Calu3 (cell line): ENCODE results near the gene DCLRE1B. TPM values are rescaled to one million over a fixed set of nuclear protein-coding genes. Genes with fewer than 3 reads are reported as not detected.

Experiments
- BruUV-seq: library from RNA; stranded (reverse); fragments of 400-500 nt; replicated peaks from 2 replicates; lab custom pipeline; 2021; lab: Mats Ljungman, UMichigan
- CTCF ChIA-PET: fragments of 300-600 bp; sonication (Branson Sonifier 250); formaldehyde crosslinking; loops from one replicate; lab custom pipeline; 2022; ENCODE audit warnings: antibody characterized with exemption; lab: Charles Lee
- DNase-seq: peaks from one replicate; pipeline ENCODE4 v3.0.0; 2022
- H3K27ac Mint-ChIP-seq: one replicate; pipeline ENCODE4 v1.8.0; 2022; ENCODE audit warnings: mixed read lengths; ENCODE audit not compliant: unreplicated experiment
- H3K27me3 Mint-ChIP-seq: one replicate; pipeline ENCODE4 v1.8.0; 2022; ENCODE audit warnings: mixed read lengths; ENCODE audit not compliant: unreplicated experiment
- H3K36me3 Mint-ChIP-seq: one replicate; pipeline ENCODE4 v1.8.0; 2022; ENCODE audit warnings: mild to moderate bottlenecking, moderate library complexity, mixed read lengths; ENCODE audit not compliant: insufficient read depth, unreplicated experiment
- H3K4me1 Mint-ChIP-seq: one replicate; pipeline ENCODE4 v1.8.0; 2022; ENCODE audit warnings: mild to moderate bottlenecking, low read depth, mixed read lengths; ENCODE audit not compliant: unreplicated experiment
- H3K4me3 Mint-ChIP-seq: one replicate; pipeline ENCODE4 v1.8.0; 2022; ENCODE audit warnings: mild to moderate bottlenecking, low read depth, moderate library complexity, mixed read lengths; ENCODE audit not compliant: unreplicated experiment
- H3K9me3 Mint-ChIP-seq: one replicate; pipeline ENCODE4 v1.8.0; 2022; ENCODE audit warnings: low read depth, mixed read lengths; ENCODE audit not compliant: unreplicated experiment
- intact Hi-C: fragments of 100-400 bp; cut with micrococcal nuclease; formaldehyde crosslinking; loops from one replicate; pipeline ENCODE4 v1.10.0; 2022; ENCODE audit not compliant: unreplicated experiment
- total RNA-seq: library from RNA; stranded (reverse); gene quantifications from 2 replicates; pipeline ENCODE4 v1.2.3, GENCODE V29; 2022
- TF ChIP-seq, protein P1 (sequence below): fragments of 200-600 bp; IDR thresholded peaks from one replicate; pipeline ENCODE4 v1.8.0; 2022; ENCODE audit warnings: antibody characterized with exemption; ENCODE audit not compliant: unreplicated experiment

The DCLRE1B gene
- total RNA-seq, 1 experiment from 2014 or later, result 6.9 TPM

DNA sequence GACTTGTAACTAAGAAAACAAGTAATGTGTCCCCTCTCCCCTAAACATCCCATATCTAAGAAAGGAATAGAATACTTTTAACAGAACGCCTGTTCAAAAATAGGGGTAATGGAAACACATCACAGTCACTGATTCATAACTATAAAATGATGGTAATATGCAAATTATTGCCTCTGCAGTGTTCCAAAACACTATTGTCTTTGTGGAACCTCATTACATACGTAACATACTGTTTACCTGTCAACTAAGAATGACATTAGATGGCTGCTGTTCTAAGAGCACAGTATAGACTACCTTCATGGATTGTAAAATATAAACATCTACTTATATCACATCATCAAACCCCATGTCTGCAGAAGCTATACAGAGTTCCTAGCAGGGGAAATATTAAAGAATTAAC is 14.3 kb upstream of the DCLRE1B start:
- intact Hi-C loops, result no loop called here
- TF ChIP-seq, protein P1, sequence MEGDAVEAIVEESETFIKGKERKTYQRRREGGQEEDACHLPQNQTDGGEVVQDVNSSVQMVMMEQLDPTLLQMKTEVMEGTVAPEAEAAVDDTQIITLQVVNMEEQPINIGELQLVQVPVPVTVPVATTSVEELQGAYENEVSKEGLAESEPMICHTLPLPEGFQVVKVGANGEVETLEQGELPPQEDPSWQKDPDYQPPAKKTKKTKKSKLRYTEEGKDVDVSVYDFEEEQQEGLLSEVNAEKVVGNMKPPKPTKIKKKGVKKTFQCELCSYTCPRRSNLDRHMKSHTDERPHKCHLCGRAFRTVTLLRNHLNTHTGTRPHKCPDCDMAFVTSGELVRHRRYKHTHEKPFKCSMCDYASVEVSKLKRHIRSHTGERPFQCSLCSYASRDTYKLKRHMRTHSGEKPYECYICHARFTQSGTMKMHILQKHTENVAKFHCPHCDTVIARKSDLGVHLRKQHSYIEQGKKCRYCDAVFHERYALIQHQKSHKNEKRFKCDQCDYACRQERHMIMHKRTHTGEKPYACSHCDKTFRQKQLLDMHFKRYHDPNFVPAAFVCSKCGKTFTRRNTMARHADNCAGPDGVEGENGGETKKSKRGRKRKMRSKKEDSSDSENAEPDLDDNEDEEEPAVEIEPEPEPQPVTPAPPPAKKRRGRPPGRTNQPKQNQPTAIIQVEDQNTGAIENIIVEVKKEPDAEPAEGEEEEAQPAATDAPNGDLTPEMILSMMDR, result no peak
- CTCF ChIA-PET, result no interaction called here
- no peak overlapping the region for H3K4me3 Mint-ChIP-seq
- no peaks in the 10 kb centered on the region for H3K9me3 Mint-ChIP-seq
- BruUV-seq, result no TSS peak
- no peak overlapping the region for H3K27ac Mint-ChIP-seq
- peaks cover 20% of the 10 kb centered on the region for H3K4me1 Mint-ChIP-seq
- DNase-seq, result no peak
- peaks cover 14% of the 10 kb centered on the region for H3K36me3 Mint-ChIP-seq
- no peaks in the 10 kb centered on the region for H3K27me3 Mint-ChIP-seq

DNA sequence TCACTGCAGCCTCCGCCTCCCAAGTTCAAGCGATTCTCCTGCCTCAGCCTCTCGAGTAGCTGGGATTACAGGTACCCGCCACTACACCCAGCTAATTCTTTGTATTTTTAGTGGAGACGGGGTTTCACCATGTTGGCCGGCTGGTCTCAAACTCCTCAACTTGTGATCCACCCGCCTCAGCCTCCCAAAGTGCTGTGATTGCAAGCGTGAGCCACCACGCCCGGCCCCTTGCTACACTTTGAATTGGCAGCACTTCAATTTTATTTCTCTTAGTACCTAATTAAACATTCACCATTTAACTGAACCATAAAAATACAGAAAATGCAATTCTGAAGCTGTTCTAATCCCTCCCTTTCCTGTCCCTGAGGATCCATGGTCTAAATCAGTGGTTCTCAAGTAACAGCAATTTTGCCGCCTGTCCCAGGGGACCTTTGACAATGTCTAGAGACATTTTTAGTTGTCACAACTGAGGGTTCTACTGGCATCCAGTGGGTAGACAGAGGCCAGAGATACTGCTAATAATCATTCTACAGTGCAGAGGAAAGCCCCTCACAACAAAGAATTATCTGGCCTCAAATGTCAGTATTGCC is 13.4 kb upstream of the DCLRE1B start:
- Mint-ChIP-seq H3K4me1 (peaks cover 20% of the 10 kb centered on the region), H3K4me3 (no peak overlapping the region), H3K9me3 (no peaks in the 10 kb centered on the region), H3K27me3 (no peaks in the 10 kb centered on the region), H3K27ac (no peak overlapping the region), H3K36me3 (peaks cover 8% of the 10 kb centered on the region)
- TF ChIP-seq, protein P1, result no peak
- CTCF ChIA-PET, result interaction anchor here (0.6 kb wide), 1 partner anchor 1824 kb away, joined by 3 read pairs; no protein-coding TSS in a partner anchor
- no peak for DNase-seq
- BruUV-seq, result no TSS peak
- intact Hi-C loops, result no loop called here

DNA sequence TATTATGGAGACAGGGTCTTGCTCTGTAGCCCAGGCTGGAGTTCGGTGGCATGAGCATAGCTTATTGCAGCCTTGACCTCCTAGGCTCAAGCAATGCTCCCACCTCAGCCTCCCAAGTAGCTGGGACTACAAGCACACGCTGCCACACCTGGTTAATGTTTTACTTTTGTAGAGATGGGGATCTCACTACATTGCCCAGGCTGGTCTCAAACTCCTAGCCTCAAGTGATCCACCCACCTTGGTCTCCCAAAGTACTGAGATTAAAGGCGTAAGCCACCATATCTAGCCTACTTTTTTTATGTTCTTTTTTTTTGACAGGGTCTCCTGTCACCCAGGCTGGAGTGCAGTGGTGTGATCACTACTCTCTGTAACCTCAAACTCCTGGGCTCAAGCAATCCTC is 11.9 kb upstream of the DCLRE1B start:
- H3K36me3 Mint-ChIP-seq, result no peaks in the 10 kb centered on the region
- no peak overlapping the region for H3K4me3 Mint-ChIP-seq
- H3K9me3 Mint-ChIP-seq, result no peaks in the 10 kb centered on the region
- H3K27ac Mint-ChIP-seq, result no peak overlapping the region
- CTCF ChIA-PET, result interaction anchor here (0.6 kb wide), 1 partner anchor 133 kb away, joined by 9 read pairs; no protein-coding TSS in a partner anchor
- TF ChIP-seq, protein P1, result no peak
- intact Hi-C loops, result no loop called here
- DNase-seq, result no peak
- H3K27me3 Mint-ChIP-seq, result no peaks in the 10 kb centered on the region
- peaks cover 9% of the 10 kb centered on the region for H3K4me1 Mint-ChIP-seq
- BruUV-seq, result no TSS peak

DNA sequence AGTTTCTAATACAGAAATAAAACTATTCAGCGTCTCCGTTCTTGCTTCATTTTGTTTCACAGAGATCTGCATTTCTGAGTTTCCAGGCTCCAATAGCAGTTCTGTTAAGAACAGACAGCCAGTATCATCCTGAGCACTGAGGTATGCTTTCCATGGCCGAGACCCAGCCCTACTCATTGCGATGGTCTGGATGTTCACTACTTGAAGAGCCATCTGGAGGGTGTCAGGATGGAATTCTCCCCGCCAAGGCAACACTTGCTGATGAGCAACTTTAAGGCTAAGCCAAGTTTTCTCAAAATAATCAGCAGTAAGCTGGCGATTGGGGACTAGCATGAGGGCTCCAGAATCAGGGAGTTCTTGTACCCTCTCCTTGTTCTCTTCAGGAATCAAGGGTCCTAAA is 10.0 kb upstream of the DCLRE1B start:
- no peak overlapping the region for H3K4me3 Mint-ChIP-seq
- intact Hi-C loops, result no loop called here
- H3K27ac Mint-ChIP-seq, result no peak overlapping the region
- CTCF ChIA-PET, result no interaction called here
- TF ChIP-seq, protein P1, result no peak
- H3K4me1 Mint-ChIP-seq, result no peaks in the 10 kb centered on the region
- H3K9me3 Mint-ChIP-seq, result no peaks in the 10 kb centered on the region
- DNase-seq, result no peak
- H3K36me3 Mint-ChIP-seq, result peaks cover 4% of the 10 kb centered on the region
- no TSS peak for BruUV-seq
- no peaks in the 10 kb centered on the region for H3K27me3 Mint-ChIP-seq
